HCT116 (cell line): ENCODE measurements around the gene A3GALT2. TPM values are rescaled to one million over a fixed set of nuclear protein-coding genes. Genes with fewer than 3 reads are reported as not detected.

ENCODE experiments used
- ATAC-seq: fragments of 200-7000 bp; cut with Tn5 transposase; 2 replicates; pipeline ENCODE4 v1.9.1; 2020; ENCODE audit warnings: mild to moderate bottlenecking, moderate library complexity
- BruUV-seq: library from RNA; stranded (reverse); fragments of 400-500 nt; replicated peaks from 2 replicates; lab custom pipeline; 2021; lab: Mats Ljungman, UMichigan
- CTCF ChIA-PET: fragments of 300-600 bp; sonication (Branson Sonifier 250); formaldehyde crosslinking; loops from one replicate; lab custom pipeline; 2021; ENCODE audit warnings: antibody characterized with exemption; lab: Charles Lee
- POLR2A ChIA-PET: fragments of 300-600, 350-600 bp; sonication (Branson Sonifier 250); formaldehyde crosslinking; loops from one replicate; lab custom pipeline; 2021; ENCODE audit warnings: antibody characterized with exemption; lab: Charles Lee
- RAD21 ChIA-PET, 2 experiments: fragments of 300-600 bp; sonication (Branson Sonifier 250); formaldehyde crosslinking; loops; one replicate each; lab custom pipeline; 2023; ENCODE audit warnings: low total read pairs in 2 of 2; ENCODE audit not compliant: uncharacterized antibody in 2 of 2, unreplicated experiment in 2 of 2, low non-redundant PET in 1 of 2; lab: Charles Lee
- DNase-seq: peaks from one replicate; pipeline ENCODE4 v3.0.0-alpha.2; 2010; ENCODE audit warnings: low read depth, low spot score
- H2AFZ ChIP-seq: fragments of 200-600 bp; shearing (Covaris generic), sonication (generic); 2 replicates; pipeline ENCODE4 v1.6.1; 2017; ENCODE audit warnings: low read depth, mixed run types, mixed read lengths, antibody characterized with exemption, low read length; ENCODE audit not compliant: poor library complexity, severe bottlenecking
- H3K27ac ChIP-seq: 2 replicates; pipeline ENCODE4 v1.5.1; 2012; ENCODE audit warnings: low read depth, low read length
- H3K27me3 ChIP-seq: fragments of 200-600 bp; sonication (generic); 2 replicates; pipeline ENCODE4 v1.6.1; 2016; ENCODE audit warnings: mixed run types, low read length, mixed read lengths; ENCODE audit not compliant: insufficient read depth
- H3K36me3 ChIP-seq, 2 experiments: fragments of 200-500 bp in 1 of 2; fragments of 200-600 bp in 1 of 2; sonication (Bioruptor generic) in 1 of 2; sonication (generic) in 1 of 2; 2 replicates each; pipeline versions ENCODE4 v1.5.1 to v1.6.1; 2014 to 2016; ENCODE audit warnings: low read length in 2 of 2, inconsistent platforms in 1 of 2, mixed read lengths in 1 of 2, mixed run types in 1 of 2; ENCODE audit not compliant: insufficient read depth in 2 of 2, control insufficient read depth in 1 of 2
- H3K4me1 ChIP-seq, 2 experiments: fragments of 200-600 bp in 1 of 2; sonication (generic) in 1 of 2; 2 replicates each; pipeline versions ENCODE4 v1.5.1 to v1.6.1; 2012 to 2017; ENCODE audit warnings: low read length in 2 of 2, inconsistent platforms in 1 of 2, mild to moderate bottlenecking in 1 of 2, mixed read lengths in 1 of 2, mixed run types in 1 of 2, moderate library complexity in 1 of 2; ENCODE audit not compliant: insufficient read depth in 2 of 2, control insufficient read depth in 1 of 2
- H3K4me2 ChIP-seq: fragments of 200-600 bp; sonication (generic); 2 replicates; pipeline ENCODE4 v1.6.1; 2017; ENCODE audit warnings: mixed run types, low read length, mixed read lengths
- H3K4me3 ChIP-seq, 2 experiments: fragments of 200-600 bp in 1 of 2; sonication (generic) in 1 of 2; replicated peaks in 1 of 2; 2 replicates each; pipeline ENCODE4 v1.5.1; 2011 to 2016; ENCODE audit warnings: low read length in 2 of 2, control low read depth in 1 of 2, low read depth in 1 of 2, mild to moderate bottlenecking in 1 of 2, mixed read lengths in 1 of 2, mixed run types in 1 of 2
- H3K79me2 ChIP-seq: fragments of 200-600 bp; sonication (generic); 2 replicates; pipeline ENCODE4 v1.6.1; 2017; ENCODE audit warnings: mild to moderate bottlenecking, mixed run types, low read length, moderate library complexity, mixed read lengths; ENCODE audit not compliant: insufficient read depth
- H3K9ac ChIP-seq: fragments of 200-600 bp; sonication (generic); 2 replicates; pipeline ENCODE4 v1.6.1; 2016; ENCODE audit warnings: low read length, mixed read lengths
- H3K9me2 ChIP-seq: fragments of 200-600 bp; sonication (generic), shearing (Covaris generic); 2 replicates; pipeline ENCODE4 v1.6.1; 2017; ENCODE audit warnings: mixed run types, mild to moderate bottlenecking, moderate library complexity; ENCODE audit not compliant: insufficient read depth
- H3K9me3 ChIP-seq, 2 experiments: fragments of 200-500 bp in 1 of 2; fragments of 200-600 bp in 1 of 2; sonication (Bioruptor generic) in 1 of 2; sonication (generic) in 1 of 2; 2 replicates each; pipeline ENCODE4 v1.6.1; 2014 to 2017; ENCODE audit warnings: low read length in 2 of 2, mixed read lengths in 2 of 2, inconsistent platforms in 1 of 2, low read depth in 1 of 2, mild to moderate bottlenecking in 1 of 2, mixed run types in 1 of 2, moderate library complexity in 1 of 2; ENCODE audit not compliant: control insufficient read depth in 1 of 2, insufficient read depth in 1 of 2
- H4K20me1 ChIP-seq: fragments of 200-600 bp; sonication (generic), shearing (Covaris generic); 2 replicates; pipeline ENCODE4 v1.6.1; 2017; ENCODE audit warnings: mixed run types, mild to moderate bottlenecking, moderate library complexity; ENCODE audit not compliant: insufficient read depth
- CBX3 ChIP-seq: IDR thresholded peaks from 2 replicates; pipeline ENCODE4 v1.6.1; 2012; ENCODE audit warnings: low read depth
- EZH2phosphoT487 ChIP-seq: fragments of 200-600 bp; IDR thresholded peaks from 2 replicates; pipeline ENCODE4 v1.6.1; 2018; ENCODE audit warnings: antibody characterized with exemption, borderline replicate concordance
- POLR2A ChIP-seq: IDR thresholded peaks from 2 replicates; pipeline ENCODE4 v1.7.0; 2011; ENCODE audit warnings: borderline replicate concordance; ENCODE audit not compliant: insufficient read depth, insufficient read length; ENCODE audit errors: extremely low read depth
- RAD21 ChIP-seq: IDR thresholded peaks from 2 replicates; pipeline ENCODE4 v1.6.1; 2012; ENCODE audit warnings: low read depth, mild to moderate bottlenecking
- SIN3A ChIP-seq: IDR thresholded peaks from 2 replicates; pipeline ENCODE4 v1.6.1; 2012; ENCODE audit warnings: low read depth
- SP1 ChIP-seq: IDR thresholded peaks from 2 replicates; pipeline ENCODE4 v1.6.1; 2012; ENCODE audit warnings: low read depth
- intact Hi-C: fragments of 100-400 bp; cut with micrococcal nuclease; formaldehyde crosslinking; loops from 2 replicates; pipeline ENCODE4 v1.10.0; 2022
- total RNA-seq: library from RNA; stranded (reverse); gene quantifications from one replicate; pipeline ENCODE4 v1.2.1, GENCODE V29; 2021; ENCODE audit not compliant: unreplicated experiment
- TF ChIP-seq, protein P1 (sequence below): IDR thresholded peaks from 2 replicates; pipeline ENCODE4 v1.6.1; 2012
- TF ChIP-seq, protein P2 (sequence below): IDR thresholded peaks from 2 replicates; pipeline ENCODE4 v1.6.1; 2011; ENCODE audit warnings: mild to moderate bottlenecking, low read length, moderate library complexity; ENCODE audit not compliant: insufficient replicate concordance; ENCODE audit errors: extremely low read depth

The A3GALT2 gene
- total RNA-seq, 1 experiment from 2014 or later, result not detected

DNA sequence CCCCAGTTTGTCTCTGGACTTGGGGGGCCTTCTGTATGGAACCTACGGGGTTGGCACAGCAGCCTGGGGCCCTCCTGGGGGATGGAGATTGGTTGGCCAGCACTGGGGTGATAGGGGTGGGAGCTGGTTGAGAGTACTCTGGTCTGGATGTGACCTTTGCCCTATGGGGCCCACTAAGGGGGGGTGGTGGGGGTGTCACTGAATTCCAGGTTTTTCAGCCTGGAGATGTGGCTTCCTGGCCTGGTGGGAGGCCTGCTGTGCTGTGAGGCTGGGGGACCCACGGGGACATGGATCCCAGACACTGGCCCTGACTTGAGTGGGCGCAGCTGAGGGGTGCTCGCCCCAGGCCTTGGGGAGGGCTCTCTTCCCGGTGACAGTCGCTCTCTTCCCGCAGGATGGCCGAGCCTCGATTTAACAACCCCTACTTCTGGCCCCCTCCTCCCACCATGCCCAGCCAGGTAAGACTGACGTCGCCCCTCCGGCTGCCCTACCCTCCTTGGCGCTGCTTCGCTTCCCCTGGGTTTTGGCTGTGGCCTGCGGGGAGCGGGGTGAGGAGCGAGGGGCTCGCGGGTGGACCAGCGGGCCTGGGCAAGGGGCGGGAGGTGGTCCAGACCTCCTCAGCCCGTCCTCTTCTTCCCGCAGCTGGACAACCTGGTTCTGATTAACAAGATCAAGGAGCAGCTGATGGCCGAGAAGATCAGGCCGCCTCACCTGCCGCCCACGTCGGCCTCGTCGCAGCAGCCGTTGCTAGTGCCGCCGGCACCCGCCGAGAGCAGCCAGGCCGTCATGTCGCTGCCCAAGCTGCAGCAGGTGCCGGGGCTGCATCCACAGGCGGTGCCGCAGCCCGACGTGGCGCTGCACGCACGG, 45.0 kb downstream of the A3GALT2 start:
- CTCF ChIA-PET, result no interaction called here
- H3K9me3 ChIP-seq, result no peaks in the 10 kb centered on the region
- no TSS peak for BruUV-seq

More for the DNA sequence above, 45.0 kb downstream of the A3GALT2 start:
- TF ChIP-seq POLR2A (no peak), RAD21 (no peak), EZH2phosphoT487 (no peak), CBX3 (no peak), SP1 (no peak), SIN3A (no peak)
- TF ChIP-seq, protein P1, sequence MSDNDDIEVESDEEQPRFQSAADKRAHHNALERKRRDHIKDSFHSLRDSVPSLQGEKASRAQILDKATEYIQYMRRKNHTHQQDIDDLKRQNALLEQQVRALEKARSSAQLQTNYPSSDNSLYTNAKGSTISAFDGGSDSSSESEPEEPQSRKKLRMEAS, result no peak
- TF ChIP-seq, protein P2, sequence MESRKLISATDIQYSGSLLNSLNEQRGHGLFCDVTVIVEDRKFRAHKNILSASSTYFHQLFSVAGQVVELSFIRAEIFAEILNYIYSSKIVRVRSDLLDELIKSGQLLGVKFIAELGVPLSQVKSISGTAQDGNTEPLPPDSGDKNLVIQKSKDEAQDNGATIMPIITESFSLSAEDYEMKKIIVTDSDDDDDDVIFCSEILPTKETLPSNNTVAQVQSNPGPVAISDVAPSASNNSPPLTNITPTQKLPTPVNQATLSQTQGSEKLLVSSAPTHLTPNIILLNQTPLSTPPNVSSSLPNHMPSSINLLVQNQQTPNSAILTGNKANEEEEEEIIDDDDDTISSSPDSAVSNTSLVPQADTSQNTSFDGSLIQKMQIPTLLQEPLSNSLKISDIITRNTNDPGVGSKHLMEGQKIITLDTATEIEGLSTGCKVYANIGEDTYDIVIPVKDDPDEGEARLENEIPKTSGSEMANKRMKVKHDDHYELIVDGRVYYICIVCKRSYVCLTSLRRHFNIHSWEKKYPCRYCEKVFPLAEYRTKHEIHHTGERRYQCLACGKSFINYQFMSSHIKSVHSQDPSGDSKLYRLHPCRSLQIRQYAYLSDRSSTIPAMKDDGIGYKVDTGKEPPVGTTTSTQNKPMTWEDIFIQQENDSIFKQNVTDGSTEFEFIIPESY, result no peak
- no peak overlapping the region for H3K9ac ChIP-seq
- no peak for DNase-seq
- H4K20me1 ChIP-seq, result no peaks in the 10 kb centered on the region
- intact Hi-C loops, result no loop called here
- H3K27me3 ChIP-seq, result no peaks in the 10 kb centered on the region
- H2AFZ ChIP-seq, result no peak overlapping the region
- ATAC-seq, result no peak
- no peak overlapping the region for H3K4me3 ChIP-seq
- no peaks in the 10 kb centered on the region for H3K36me3 ChIP-seq
- H3K27ac ChIP-seq, result no peak overlapping the region
- no peak overlapping the region for H3K4me2 ChIP-seq
- H3K4me1 ChIP-seq, result no peaks in the 10 kb centered on the region
- no peaks in the 10 kb centered on the region for H3K9me2 ChIP-seq
- no peaks in the 10 kb centered on the region for H3K79me2 ChIP-seq
- POLR2A ChIA-PET, result no interaction called here
- RAD21 ChIA-PET, result no interaction called here
